ENCODE data around the gene PAN2. TPM values are rescaled to one million over a fixed set of nuclear protein-coding genes. Genes with fewer than 3 reads are reported as not detected.
"Not testable (repeated sequence)": the region's sequence is repeated elsewhere in the genome, so short reads cannot be mapped to it uniquely, and the experiment has no call there.

PAN2 gene
- total and polyA plus RNA-seq, 4 donors = 6.1 to 83.5 (median 56.7) TPM

- intact Hi-C loops (cut with DNase I) = no loop called here
- peak; percentile 44 to 53 for DNase-seq
- no peak overlapping the region for H3K4me3 ChIP-seq (ENCODE audit: low read length in 2 of 2)
- no peaks in the 10 kb centered on the region for H3K4me1 ChIP-seq (ENCODE audit: control insufficient read depth in 1 of 2, insufficient read depth in 2 of 2, low read length in 2 of 2)
- H3K9me3 ChIP-seq (ENCODE audit: control insufficient read depth, low read length) = no peaks in the 10 kb centered on the region
- H3K27ac ChIP-seq (ENCODE audit: low read depth in 1 of 2, low read length in 2 of 2) = no peak overlapping the region
- ATAC-seq (ENCODE audit: low FRiP score) = no peak
- WGBS, 2 donors = 83 to 85% methylated on average over 9 of the region's 9 CpGs
- no peaks in the 10 kb centered on the region for H3K27me3 ChIP-seq (ENCODE audit: control insufficient read depth in 1 of 2, insufficient read depth in 2 of 2, low read length in 1 of 2)
- no peaks in the 10 kb centered on the region for H3K36me3 ChIP-seq (ENCODE audit: control insufficient read depth in 1 of 2, insufficient read depth in 2 of 2, low read length in 1 of 2)
These were observed 2.8 kb upstream of the PAN2 start for GRCh38 chr12:56336361-56337167.

DNA sequence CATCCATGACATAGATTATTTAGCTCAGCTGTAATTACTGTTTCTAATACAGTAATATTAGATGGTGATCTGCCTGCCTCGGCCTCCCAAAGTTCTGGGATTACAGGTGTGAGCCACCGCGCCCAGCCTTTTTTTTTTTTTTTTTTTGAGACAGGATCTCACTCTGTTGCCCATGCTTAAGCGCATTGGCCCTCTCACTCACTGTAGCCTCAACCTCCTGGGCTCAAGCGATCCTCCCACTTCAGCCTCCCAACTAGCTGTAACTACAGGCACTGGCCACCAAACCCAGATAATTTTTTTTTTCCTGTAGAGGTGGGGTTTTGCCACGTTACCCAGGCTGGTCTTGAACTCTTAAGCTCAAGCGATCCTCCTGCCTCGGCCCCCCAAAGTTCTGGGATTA lies 1.7 kb upstream of the PAN2 start:
- ATAC-seq (ENCODE audit: low FRiP score) = not testable (repeated sequence)

DNA sequence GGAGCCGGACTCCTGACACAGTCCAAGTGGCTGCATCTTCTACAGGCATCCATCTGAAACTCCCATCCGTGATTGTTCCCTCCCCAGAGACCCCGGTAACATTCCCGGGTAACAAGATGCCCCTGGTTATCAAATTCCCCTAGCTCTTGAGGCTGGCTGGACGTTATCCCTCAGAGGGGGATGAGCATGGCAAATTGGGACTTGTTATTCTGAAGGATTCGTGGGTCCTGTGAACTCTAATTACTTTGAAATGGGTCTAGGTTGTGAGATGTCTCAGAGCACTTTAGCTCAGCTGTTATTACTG lies 642 bp upstream of the PAN2 start:
- Histone ChIP-seq H3K4me3 (ENCODE audit: low read length in 2 of 2) (peak overlapping the region; percentile 55 to 65), H3K36me3 (ENCODE audit: control insufficient read depth in 1 of 2, insufficient read depth in 2 of 2, low read length in 1 of 2) (no peaks in the 10 kb centered on the region), H3K9me3 (ENCODE audit: control insufficient read depth, low read length) (no peaks in the 10 kb centered on the region), H3K27ac (ENCODE audit: low read depth in 1 of 2, low read length in 2 of 2) (peak overlapping the region; percentile 82 to 83), H3K4me1 (ENCODE audit: control insufficient read depth in 1 of 2, insufficient read depth in 2 of 2, low read length in 2 of 2) (no peaks in the 10 kb centered on the region), H3K27me3 (ENCODE audit: control insufficient read depth in 1 of 2, insufficient read depth in 2 of 2, low read length in 1 of 2) (no peaks in the 10 kb centered on the region)
- no peak for ATAC-seq (ENCODE audit: low FRiP score)
- intact Hi-C loops (cut with DNase I) = no loop called here
- WGBS, 2 donors = 5% methylated on average over 6 of the region's 6 CpGs
- DNase-seq = no peak

More for the DNA sequence above, 1.7 kb upstream of the PAN2 start:
- H3K4me1 ChIP-seq (ENCODE audit: control insufficient read depth in 1 of 2, insufficient read depth in 2 of 2, low read length in 2 of 2); H3K4me3 ChIP-seq (ENCODE audit: low read length in 2 of 2); DNase-seq; H3K36me3 ChIP-seq (ENCODE audit: control insufficient read depth in 1 of 2, insufficient read depth in 2 of 2, low read length in 1 of 2); H3K27ac ChIP-seq (ENCODE audit: low read depth in 1 of 2, low read length in 2 of 2); H3K27me3 ChIP-seq (ENCODE audit: control insufficient read depth in 1 of 2, insufficient read depth in 2 of 2, low read length in 1 of 2); intact Hi-C loops (cut with DNase I); H3K9me3 ChIP-seq (ENCODE audit: control insufficient read depth, low read length): not testable (repeated sequence)
- WGBS, 2 donors = 95 to 96% methylated on average over 8 of the region's 8 CpGs

- Histone ChIP-seq H3K9me3 (ENCODE audit: control insufficient read depth, low read length) (no peaks in the 10 kb centered on the region), H3K27me3 (ENCODE audit: control insufficient read depth in 1 of 2, insufficient read depth in 2 of 2, low read length in 1 of 2) (no peaks in the 10 kb centered on the region), H3K36me3 (ENCODE audit: control insufficient read depth in 1 of 2, insufficient read depth in 2 of 2, low read length in 1 of 2) (no peaks in the 10 kb centered on the region), H3K4me1 (ENCODE audit: control insufficient read depth in 1 of 2, insufficient read depth in 2 of 2, low read length in 2 of 2) (no peaks in the 10 kb centered on the region), H3K27ac (ENCODE audit: low read depth in 1 of 2, low read length in 2 of 2) (peak overlapping the region; percentile 84 to 87), H3K4me3 (ENCODE audit: low read length in 2 of 2) (peak overlapping the region; percentile 45 to 55)
- intact Hi-C loops (cut with DNase I) = no loop called here
- 24 to 29% methylated on average over 7 to 8 of the region's 8 CpGs for WGBS, 2 donors
- ATAC-seq (ENCODE audit: low FRiP score) = peak; percentile 6
- no peak for DNase-seq
These were observed 562 bp downstream of the PAN2 start for GRCh38 chr12:56333197-56333678.

DNA sequence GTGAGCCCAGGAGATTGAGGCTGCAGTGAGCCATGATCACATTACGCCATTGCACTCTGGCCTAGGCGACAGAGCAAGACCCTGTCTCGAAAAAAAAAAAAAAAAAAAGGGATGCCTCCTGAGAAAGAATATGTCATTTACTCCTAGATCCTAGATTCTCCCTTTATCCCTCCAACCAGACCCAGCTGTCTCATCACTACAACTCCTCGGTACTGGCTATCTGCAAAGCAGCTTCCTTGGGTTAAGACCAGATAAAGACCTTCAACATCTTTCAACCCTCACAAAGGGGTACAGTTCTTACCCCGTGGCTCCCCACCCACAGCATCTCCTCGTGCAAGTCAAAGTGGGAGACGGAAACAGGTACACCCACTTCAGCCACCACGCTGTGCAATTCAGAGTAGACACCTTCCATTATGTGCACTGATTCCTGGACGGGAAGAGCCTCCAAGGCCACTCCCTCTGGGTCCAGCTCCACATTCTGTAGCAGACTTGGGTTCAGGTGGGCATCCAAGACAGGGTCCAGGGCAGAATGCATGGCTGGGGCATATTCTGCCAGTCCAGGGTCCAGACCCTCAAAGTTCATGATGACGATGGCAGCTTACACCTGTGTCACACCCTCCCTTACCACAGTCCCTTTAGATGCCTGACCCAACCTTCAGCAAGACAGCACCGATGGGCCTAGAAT lies 1.1 kb downstream of the PAN2 start:
- 92 to 96% methylated on average over 9 to 11 of the region's 11 CpGs for WGBS, 2 donors

GRCh38 chr12:56330936-56331490 lies 2.8 kb downstream of the PAN2 start:
- Histone ChIP-seq H3K36me3 (ENCODE audit: control insufficient read depth in 1 of 2, insufficient read depth in 2 of 2, low read length in 1 of 2) (peaks cover 0 to 6% of the 10 kb centered on the region in 2 donors), H3K9me3 (ENCODE audit: control insufficient read depth, low read length) (no peaks in the 10 kb centered on the region), H3K4me3 (ENCODE audit: low read length in 2 of 2) (no peak overlapping the region), H3K27me3 (ENCODE audit: control insufficient read depth in 1 of 2, insufficient read depth in 2 of 2, low read length in 1 of 2) (no peaks in the 10 kb centered on the region), H3K4me1 (ENCODE audit: control insufficient read depth in 1 of 2, insufficient read depth in 2 of 2, low read length in 2 of 2) (no peaks in the 10 kb centered on the region), H3K27ac (ENCODE audit: low read depth in 1 of 2, low read length in 2 of 2) (no peak overlapping the region)
- WGBS, 2 donors = 93 to 94% methylated on average over 7 of the region's 7 CpGs
- ATAC-seq (ENCODE audit: low FRiP score) (no peak), DNase-seq (no peak)
- intact Hi-C loops (cut with DNase I) = no loop called here

More for the DNA sequence above, 1.1 kb downstream of the PAN2 start:
- ATAC-seq (ENCODE audit: low FRiP score) = no peak
- peak overlapping the region in 1 of 2 donors; percentile 8 for H3K27ac ChIP-seq (ENCODE audit: low read depth in 1 of 2, low read length in 2 of 2)
- H3K36me3 ChIP-seq (ENCODE audit: control insufficient read depth in 1 of 2, insufficient read depth in 2 of 2, low read length in 1 of 2) = no peaks in the 10 kb centered on the region
- H3K27me3 ChIP-seq (ENCODE audit: control insufficient read depth in 1 of 2, insufficient read depth in 2 of 2, low read length in 1 of 2) = no peaks in the 10 kb centered on the region
- H3K9me3 ChIP-seq (ENCODE audit: control insufficient read depth, low read length) = no peaks in the 10 kb centered on the region
- intact Hi-C loops (cut with DNase I) = no loop called here
- H3K4me3 ChIP-seq (ENCODE audit: low read length in 2 of 2) = no peak overlapping the region
- H3K4me1 ChIP-seq (ENCODE audit: control insufficient read depth in 1 of 2, insufficient read depth in 2 of 2, low read length in 2 of 2) = no peaks in the 10 kb centered on the region
- no peak for DNase-seq

- ATAC-seq (ENCODE audit: low FRiP score) = no peak
- intact Hi-C loops (cut with DNase I) = no loop called here
- Histone ChIP-seq H3K27me3 (ENCODE audit: control insufficient read depth in 1 of 2, insufficient read depth in 2 of 2, low read length in 1 of 2) (no peaks in the 10 kb centered on the region), H3K4me3 (ENCODE audit: low read length in 2 of 2) (no peak overlapping the region), H3K4me1 (ENCODE audit: control insufficient read depth in 1 of 2, insufficient read depth in 2 of 2, low read length in 2 of 2) (no peaks in the 10 kb centered on the region), H3K36me3 (ENCODE audit: control insufficient read depth in 1 of 2, insufficient read depth in 2 of 2, low read length in 1 of 2) (peaks cover 10 to 19% of the 10 kb centered on the region in 2 donors), H3K9me3 (ENCODE audit: control insufficient read depth, low read length) (no peaks in the 10 kb centered on the region), H3K27ac (ENCODE audit: low read depth in 1 of 2, low read length in 2 of 2) (no peak overlapping the region)
- 72 to 73% methylated on average over 6 of the region's 6 CpGs for WGBS, 2 donors
- DNase-seq = no peak
These were observed 7.3 kb downstream of the PAN2 start for GRCh38 chr12:56326533-56326932.

- Histone ChIP-seq H3K4me1 (ENCODE audit: control insufficient read depth in 1 of 2, insufficient read depth in 2 of 2, low read length in 2 of 2) (no peaks in the 10 kb centered on the region), H3K9me3 (ENCODE audit: control insufficient read depth, low read length) (no peaks in the 10 kb centered on the region), H3K4me3 (ENCODE audit: low read length in 2 of 2) (no peak overlapping the region), H3K27ac (ENCODE audit: low read depth in 1 of 2, low read length in 2 of 2) (no peak overlapping the region), H3K36me3 (ENCODE audit: control insufficient read depth in 1 of 2, insufficient read depth in 2 of 2, low read length in 1 of 2) (peaks cover 10 to 19% of the 10 kb centered on the region in 2 donors), H3K27me3 (ENCODE audit: control insufficient read depth in 1 of 2, insufficient read depth in 2 of 2, low read length in 1 of 2) (no peaks in the 10 kb centered on the region)
- 92 to 95% methylated on average over 8 of the region's 8 CpGs for WGBS, 2 donors
- no peak for DNase-seq
- intact Hi-C loops (cut with DNase I) = no loop called here
- no peak for ATAC-seq (ENCODE audit: low FRiP score)
These were observed 7.7 kb downstream of the PAN2 start for GRCh38 chr12:56326126-56326525.

Data from aorta (tissue), 5 donors.